GM12864 (cell line): ENCODE measurements around the gene PRDX2.

Experiments used
- DNase-seq: peaks from one replicate; pipeline ENCODE4 v3.0.0-alpha.2; 2011; ENCODE audit warnings: low read depth
- H3K4me3 ChIP-seq: 2 replicates; pipeline ENCODE4 v1.5.1; 2011; ENCODE audit warnings: mild to moderate bottlenecking, low read depth, low read length, control low read depth
- CTCF ChIP-seq: IDR thresholded peaks from 2 replicates; pipeline ENCODE4 v1.5.1; 2011; ENCODE audit warnings: low read depth, mild to moderate bottlenecking, moderate library complexity, low read length, control low read depth, inconsistent platforms; ENCODE audit errors: missing control alignments

PRDX2 gene

GRCh38 chr19:12767666-12768065 lies 33.9 kb downstream of the PRDX2 start:
- no peak for DNase-seq
- TF ChIP-seq CTCF = no peak
- no peak overlapping the region for H3K4me3 ChIP-seq

GRCh38 chr19:12767150-12767549 lies 34.5 kb downstream of the PRDX2 start:
- no peak for DNase-seq
- TF ChIP-seq CTCF = no peak

GRCh38 chr19:12766051-12766521 lies 35.5 kb downstream of the PRDX2 start:
- peak; percentile 59 for TF ChIP-seq CTCF
- H3K4me3 ChIP-seq = no peak overlapping the region
- DNase-seq = no peak

More at GRCh38 chr19:12767150-12767549, 34.5 kb downstream of the PRDX2 start:
- H3K4me3 ChIP-seq = no peak overlapping the region

GRCh38 chr19:12764698-12765097 lies 36.9 kb downstream of the PRDX2 start:
- H3K4me3 ChIP-seq = no peak overlapping the region
- no peak for TF ChIP-seq CTCF
- DNase-seq = no peak

- TF ChIP-seq CTCF = no peak
- DNase-seq = no peak
- H3K4me3 ChIP-seq = no peak overlapping the region
These were observed 38.5 kb downstream of the PRDX2 start for GRCh38 chr19:12763100-12763499.

- H3K4me3 ChIP-seq = no peak overlapping the region
- no peak for TF ChIP-seq CTCF
- no peak for DNase-seq
These were observed 41.9 kb downstream of the PRDX2 start for GRCh38 chr19:12759686-12760085.

- peak overlapping the region; percentile 38 for H3K4me3 ChIP-seq
- peak; percentile 97 for TF ChIP-seq CTCF
- DNase-seq = no peak
These were observed 43.9 kb downstream of the PRDX2 start for GRCh38 chr19:12757544-12758274.
